PFSK-1 (cell line): ENCODE results near the gene MPZL1.

ENCODE experiments used
- FOXP2 ChIP-seq: optimal IDR thresholded peaks from 2 replicates; pipeline ENCODE3; 2011; ENCODE audit warnings: borderline replicate concordance, control low read depth, inconsistent platforms; ENCODE audit not compliant: insufficient read depth; ENCODE audit errors: extremely low read length, extremely low read depth
- POLR2AphosphoS5 ChIP-seq: IDR thresholded peaks from 2 replicates; pipeline ENCODE4 v1.6.1; 2012; ENCODE audit warnings: low read depth, mild to moderate bottlenecking, control low read depth, low read length, moderate library complexity
- SIN3A ChIP-seq: IDR thresholded peaks from 2 replicates; pipeline ENCODE4 v1.6.1; 2012; ENCODE audit warnings: mild to moderate bottlenecking, low read length, moderate library complexity, borderline replicate concordance; ENCODE audit not compliant: insufficient read depth
- TAF1 ChIP-seq: IDR thresholded peaks from 2 replicates; pipeline ENCODE4 v1.6.1; 2012; ENCODE audit warnings: low read length, control low read depth, borderline replicate concordance; ENCODE audit not compliant: insufficient read depth
- TF ChIP-seq, protein P1 (sequence below), 2 experiments: IDR thresholded peaks; 2 replicates each; pipeline versions ENCODE4 v1.6.1 to v1.8.0; 2011 to 2012; ENCODE audit warnings: low read depth in 2 of 2, low read length in 2 of 2, control low read depth in 1 of 2, inconsistent platforms in 1 of 2, mild to moderate bottlenecking in 1 of 2, moderate library complexity in 1 of 2; ENCODE audit not compliant: insufficient read depth in 1 of 2

Gene MPZL1

DNA sequence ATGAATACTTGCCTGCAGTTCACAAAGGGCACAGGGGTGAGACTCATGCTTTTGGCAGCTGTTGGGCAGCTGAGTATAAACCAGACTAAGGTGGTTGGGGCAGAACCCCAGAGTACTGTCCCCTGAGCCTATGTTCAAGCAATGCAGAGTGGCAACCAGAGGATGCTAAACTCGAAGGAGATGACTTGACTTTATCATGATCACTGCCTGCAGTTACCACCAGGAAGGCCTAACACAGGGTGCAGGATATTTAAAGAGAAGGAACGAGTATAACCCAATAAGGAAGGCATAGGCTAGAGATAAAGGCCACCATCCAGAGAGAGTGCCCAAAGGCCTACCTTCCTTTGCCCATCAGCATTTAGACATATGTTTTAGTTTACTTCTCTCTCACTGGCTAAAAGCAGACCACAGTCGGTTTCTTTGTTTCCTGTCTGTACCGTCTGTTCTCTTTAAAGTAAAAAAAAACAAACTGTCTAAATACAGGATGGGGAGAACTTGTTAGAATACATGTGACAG lies 83.3 kb downstream of the MPZL1 start:
- TF ChIP-seq POLR2AphosphoS5 (no peak), FOXP2 (no peak), SIN3A (no peak), TAF1 (no peak)
- TF ChIP-seq, protein P1, sequence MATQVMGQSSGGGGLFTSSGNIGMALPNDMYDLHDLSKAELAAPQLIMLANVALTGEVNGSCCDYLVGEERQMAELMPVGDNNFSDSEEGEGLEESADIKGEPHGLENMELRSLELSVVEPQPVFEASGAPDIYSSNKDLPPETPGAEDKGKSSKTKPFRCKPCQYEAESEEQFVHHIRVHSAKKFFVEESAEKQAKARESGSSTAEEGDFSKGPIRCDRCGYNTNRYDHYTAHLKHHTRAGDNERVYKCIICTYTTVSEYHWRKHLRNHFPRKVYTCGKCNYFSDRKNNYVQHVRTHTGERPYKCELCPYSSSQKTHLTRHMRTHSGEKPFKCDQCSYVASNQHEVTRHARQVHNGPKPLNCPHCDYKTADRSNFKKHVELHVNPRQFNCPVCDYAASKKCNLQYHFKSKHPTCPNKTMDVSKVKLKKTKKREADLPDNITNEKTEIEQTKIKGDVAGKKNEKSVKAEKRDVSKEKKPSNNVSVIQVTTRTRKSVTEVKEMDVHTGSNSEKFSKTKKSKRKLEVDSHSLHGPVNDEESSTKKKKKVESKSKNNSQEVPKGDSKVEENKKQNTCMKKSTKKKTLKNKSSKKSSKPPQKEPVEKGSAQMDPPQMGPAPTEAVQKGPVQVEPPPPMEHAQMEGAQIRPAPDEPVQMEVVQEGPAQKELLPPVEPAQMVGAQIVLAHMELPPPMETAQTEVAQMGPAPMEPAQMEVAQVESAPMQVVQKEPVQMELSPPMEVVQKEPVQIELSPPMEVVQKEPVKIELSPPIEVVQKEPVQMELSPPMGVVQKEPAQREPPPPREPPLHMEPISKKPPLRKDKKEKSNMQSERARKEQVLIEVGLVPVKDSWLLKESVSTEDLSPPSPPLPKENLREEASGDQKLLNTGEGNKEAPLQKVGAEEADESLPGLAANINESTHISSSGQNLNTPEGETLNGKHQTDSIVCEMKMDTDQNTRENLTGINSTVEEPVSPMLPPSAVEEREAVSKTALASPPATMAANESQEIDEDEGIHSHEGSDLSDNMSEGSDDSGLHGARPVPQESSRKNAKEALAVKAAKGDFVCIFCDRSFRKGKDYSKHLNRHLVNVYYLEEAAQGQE (IDR thresholded peaks at IDR 0.05; ENCODE audit: insufficient read depth in 1 of 2, low read depth in 2 of 2, low read length in 2 of 2) = no peak

DNA sequence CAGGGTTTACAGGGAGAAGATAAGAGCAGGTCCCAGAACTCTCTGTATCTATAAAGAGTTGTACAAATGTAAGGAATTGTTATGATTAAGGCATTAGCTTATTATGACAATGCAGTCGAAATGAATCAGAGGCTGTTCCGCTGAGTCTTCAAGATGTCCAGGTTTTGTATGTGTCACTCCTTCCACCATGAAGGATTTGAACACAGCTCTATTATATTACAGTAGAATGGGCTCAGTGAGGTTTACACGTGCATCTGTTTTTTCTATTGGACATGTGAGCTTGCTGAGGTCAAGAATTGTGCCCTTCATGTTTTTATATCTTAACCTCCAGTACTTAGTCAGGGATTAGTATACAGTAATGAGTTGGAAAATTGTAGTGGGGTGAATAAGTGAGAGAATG lies 86.3 kb downstream of the MPZL1 start:
- TF ChIP-seq POLR2AphosphoS5 (no peak), SIN3A (no peak), FOXP2 (no peak), TAF1 (no peak)
- TF ChIP-seq, protein P1 (IDR thresholded peaks at IDR 0.05; ENCODE audit: insufficient read depth in 1 of 2, low read depth in 2 of 2, low read length in 2 of 2) = no peak

DNA sequence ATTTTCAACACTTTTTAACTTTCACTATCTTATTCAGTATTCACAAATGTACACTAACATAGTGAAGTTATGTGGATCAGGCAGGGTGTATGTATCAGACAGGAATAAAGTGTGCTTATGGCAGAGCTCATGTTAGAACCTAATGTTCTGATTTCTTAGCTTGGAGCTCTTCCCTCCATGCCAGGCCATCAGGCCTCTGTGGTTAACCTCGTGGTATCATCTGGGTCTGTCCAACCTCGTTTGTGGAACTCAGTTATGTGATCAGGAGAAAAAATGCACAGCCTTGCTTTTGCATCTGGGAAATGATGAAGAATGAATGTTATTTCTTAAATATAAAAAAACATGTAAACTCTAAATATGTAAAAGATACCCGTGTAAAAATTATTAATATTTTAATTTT lies 86.9 kb downstream of the MPZL1 start:
- TF ChIP-seq SIN3A (no peak), FOXP2 (no peak), TAF1 (no peak), POLR2AphosphoS5 (no peak)
- TF ChIP-seq, protein P1 (IDR thresholded peaks at IDR 0.05; ENCODE audit: insufficient read depth in 1 of 2, low read depth in 2 of 2, low read length in 2 of 2) = no peak

DNA sequence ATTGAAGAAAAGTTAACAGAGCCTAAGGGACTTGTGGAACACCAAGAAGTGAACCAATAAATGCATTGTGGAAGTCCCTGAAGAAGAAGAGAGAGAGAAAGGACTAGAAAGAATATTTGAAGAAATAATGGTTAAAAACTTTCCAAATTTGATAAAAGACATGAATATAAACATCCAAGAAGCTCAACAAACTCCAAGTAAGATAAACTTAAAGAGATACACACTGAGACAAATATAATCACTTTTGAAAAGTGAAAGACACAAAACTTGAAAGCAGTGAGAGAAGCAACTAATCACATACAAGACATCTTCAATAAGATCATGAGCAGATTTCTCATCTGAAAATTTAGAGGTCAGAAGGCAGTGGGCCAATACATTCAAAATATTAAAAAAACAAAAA lies 91.2 kb downstream of the MPZL1 start:
- TF ChIP-seq SIN3A (no peak), FOXP2 (no peak), POLR2AphosphoS5 (no peak), TAF1 (no peak)
- TF ChIP-seq, protein P1 (IDR thresholded peaks at IDR 0.05; ENCODE audit: insufficient read depth in 1 of 2, low read depth in 2 of 2, low read length in 2 of 2) = no peak

DNA sequence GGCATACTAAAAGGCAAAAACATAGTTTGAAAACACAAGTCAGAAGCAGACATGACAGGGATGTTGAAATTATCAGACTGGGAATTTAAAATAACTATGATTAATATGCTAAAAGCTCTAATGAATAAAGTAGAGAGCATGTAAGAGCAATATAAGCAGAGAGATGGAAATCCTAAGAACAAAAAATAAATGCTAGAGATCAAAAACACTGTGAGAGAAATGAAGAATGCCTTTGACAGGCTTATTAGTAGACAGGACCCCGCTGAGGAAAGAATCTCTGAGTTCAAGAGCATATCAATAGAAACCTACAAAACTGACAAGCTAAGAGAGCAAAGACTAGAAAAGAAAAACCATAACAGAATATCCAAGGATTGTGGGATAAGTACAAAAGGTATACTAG lies 93.9 kb downstream of the MPZL1 start:
- no peak for TF ChIP-seq FOXP2
- no peak for TF ChIP-seq POLR2AphosphoS5
- TF ChIP-seq TAF1 = no peak
- no peak for TF ChIP-seq SIN3A
- TF ChIP-seq, protein P1 (IDR thresholded peaks at IDR 0.05; ENCODE audit: insufficient read depth in 1 of 2, low read depth in 2 of 2, low read length in 2 of 2) = no peak
